Measurements from ENCODE around the gene LEF1. TPM values are rescaled to one million over a fixed set of nuclear protein-coding genes. Genes with fewer than 3 reads are reported as not detected.

The LEF1 gene
- total and polyA plus RNA-seq, 9 of the 15 experiments (the other 6 are each of a cell fraction or from before 2014, with no cell fraction given): 15.1 to 81.1 (median 29.7) TPM

- TF ChIP-seq RCOR1 (IDR thresholded peaks at IDR 0.05; ENCODE audit: borderline replicate concordance in 1 of 2, low read depth in 2 of 2, low read length in 2 of 2) (0 out of 4 replicates have a peak, but pooled peaks of 1 of the 2 experiments have one; percentile 11), CEBPB (tag; IDR thresholded peaks at IDR 0.05) (no peak)
- TF ChIP-seq, protein P1, sequence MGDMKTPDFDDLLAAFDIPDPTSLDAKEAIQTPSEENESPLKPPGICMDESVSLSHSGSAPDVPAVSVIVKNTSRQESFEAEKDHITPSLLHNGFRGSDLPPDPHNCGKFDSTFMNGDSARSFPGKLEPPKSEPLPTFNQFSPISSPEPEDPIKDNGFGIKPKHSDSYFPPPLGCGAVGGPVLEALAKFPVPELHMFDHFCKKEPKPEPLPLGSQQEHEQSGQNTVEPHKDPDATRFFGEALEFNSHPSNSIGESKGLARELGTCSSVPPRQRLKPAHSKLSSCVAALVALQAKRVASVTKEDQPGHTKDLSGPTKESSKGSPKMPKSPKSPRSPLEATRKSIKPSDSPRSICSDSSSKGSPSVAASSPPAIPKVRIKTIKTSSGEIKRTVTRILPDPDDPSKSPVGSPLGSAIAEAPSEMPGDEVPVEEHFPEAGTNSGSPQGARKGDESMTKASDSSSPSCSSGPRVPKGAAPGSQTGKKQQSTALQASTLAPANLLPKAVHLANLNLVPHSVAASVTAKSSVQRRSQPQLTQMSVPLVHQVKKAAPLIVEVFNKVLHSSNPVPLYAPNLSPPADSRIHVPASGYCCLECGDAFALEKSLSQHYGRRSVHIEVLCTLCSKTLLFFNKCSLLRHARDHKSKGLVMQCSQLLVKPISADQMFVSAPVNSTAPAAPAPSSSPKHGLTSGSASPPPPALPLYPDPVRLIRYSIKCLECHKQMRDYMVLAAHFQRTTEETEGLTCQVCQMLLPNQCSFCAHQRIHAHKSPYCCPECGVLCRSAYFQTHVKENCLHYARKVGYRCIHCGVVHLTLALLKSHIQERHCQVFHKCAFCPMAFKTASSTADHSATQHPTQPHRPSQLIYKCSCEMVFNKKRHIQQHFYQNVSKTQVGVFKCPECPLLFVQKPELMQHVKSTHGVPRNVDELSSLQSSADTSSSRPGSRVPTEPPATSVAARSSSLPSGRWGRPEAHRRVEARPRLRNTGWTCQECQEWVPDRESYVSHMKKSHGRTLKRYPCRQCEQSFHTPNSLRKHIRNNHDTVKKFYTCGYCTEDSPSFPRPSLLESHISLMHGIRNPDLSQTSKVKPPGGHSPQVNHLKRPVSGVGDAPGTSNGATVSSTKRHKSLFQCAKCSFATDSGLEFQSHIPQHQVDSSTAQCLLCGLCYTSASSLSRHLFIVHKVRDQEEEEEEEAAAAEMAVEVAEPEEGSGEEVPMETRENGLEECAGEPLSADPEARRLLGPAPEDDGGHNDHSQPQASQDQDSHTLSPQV (IDR thresholded peaks at IDR 0.05): 0 out of 2 replicates have a peak, but pooled peaks have one; percentile 21
These were observed 60.9 kb downstream of the LEF1 start (continued) for GRCh38 chr4:108107729-108108382.

- no TSS peak for BruUV-seq (replicated peaks)
- Histone ChIP-seq H2AFZ (ENCODE audit: low read depth, low read length) (peak overlapping the region; percentile 68; the same call in 1 of the 2 replicates), H3K9me3 (replicated peaks; ENCODE audit: control insufficient read depth, insufficient read depth, low read depth, low read length) (no peaks in the 10 kb centered on the region), H3K36me3 (ENCODE audit: control insufficient read depth, insufficient read depth, low read length) (no peaks in the 10 kb centered on the region; the same call in 2 of the 3 replicates), H3K79me2 (ENCODE audit: control insufficient read depth, insufficient read depth, low read length) (peaks cover 6% of the 10 kb centered on the region; the same call in 2 of the 3 replicates), H3K9me1 (ENCODE audit: control insufficient read depth, insufficient read depth, low read length) (no peaks in the 10 kb centered on the region), H3K9ac (ENCODE audit: insufficient read depth in 1 of 2, low read depth in 2 of 2, low read length in 2 of 2) (no peak overlapping the region), H3K27ac (ENCODE audit: extremely low read depth, low read depth, low read length) (0 out of 3 replicates have a peak overlapping the region, but pooled peaks have one; percentile 51), H3K4me1 (replicated peaks in 1 of 2; ENCODE audit: control insufficient read depth in 2 of 2, insufficient read depth in 2 of 2, low read length in 2 of 2) (peaks cover 0 to 17% of the 10 kb centered on the region in 2 experiments; a peak in 4 of 5 replicates), H4K20me1 (replicated peaks; ENCODE audit: control insufficient read depth, insufficient read depth, low read length) (no peaks in the 10 kb centered on the region), H3K4me2 (ENCODE audit: insufficient read depth, low read length) (no peak overlapping the region), H3K27me3 (ENCODE audit: control insufficient read depth in 2 of 2, insufficient read depth in 2 of 2, low read length in 2 of 2) (no peaks in the 10 kb centered on the region), H3K4me3 (no peak overlapping the region)
- ChIA-PET CTCF (ENCODE audit: low intra/inter-chr PET ratio) (no interaction called here), POLR2A (interaction anchor here (0.6 to 1.6 kb wide), 2 partner anchors 37 to 323 kb away, joined by 3 to 4 read pairs; no protein-coding TSS in a partner anchor)
- in situ Hi-C loops (cut with MboI): no loop called here
- intact Hi-C loops (cut with micrococcal nuclease): no loop called here
- DNase-seq (ENCODE audit: extremely low read depth in 1 of 4, low spot score in 3 of 4) (no peak), FAIRE-seq (no peak), ATAC-seq (no peak)
- WGBS (ENCODE audit: insufficient coverage, low coverage, missing lambda C conversion rate): 28% methylated on average over 3 of the region's 4 CpGs
- no peak for TF ChIP-seq PHF20 (IDR thresholded peaks at IDR 0.05; ENCODE audit: partially characterized antibody)
- TF ChIP-seq, protein P2, sequence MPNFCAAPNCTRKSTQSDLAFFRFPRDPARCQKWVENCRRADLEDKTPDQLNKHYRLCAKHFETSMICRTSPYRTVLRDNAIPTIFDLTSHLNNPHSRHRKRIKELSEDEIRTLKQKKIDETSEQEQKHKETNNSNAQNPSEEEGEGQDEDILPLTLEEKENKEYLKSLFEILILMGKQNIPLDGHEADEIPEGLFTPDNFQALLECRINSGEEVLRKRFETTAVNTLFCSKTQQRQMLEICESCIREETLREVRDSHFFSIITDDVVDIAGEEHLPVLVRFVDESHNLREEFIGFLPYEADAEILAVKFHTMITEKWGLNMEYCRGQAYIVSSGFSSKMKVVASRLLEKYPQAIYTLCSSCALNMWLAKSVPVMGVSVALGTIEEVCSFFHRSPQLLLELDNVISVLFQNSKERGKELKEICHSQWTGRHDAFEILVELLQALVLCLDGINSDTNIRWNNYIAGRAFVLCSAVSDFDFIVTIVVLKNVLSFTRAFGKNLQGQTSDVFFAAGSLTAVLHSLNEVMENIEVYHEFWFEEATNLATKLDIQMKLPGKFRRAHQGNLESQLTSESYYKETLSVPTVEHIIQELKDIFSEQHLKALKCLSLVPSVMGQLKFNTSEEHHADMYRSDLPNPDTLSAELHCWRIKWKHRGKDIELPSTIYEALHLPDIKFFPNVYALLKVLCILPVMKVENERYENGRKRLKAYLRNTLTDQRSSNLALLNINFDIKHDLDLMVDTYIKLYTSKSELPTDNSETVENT (CRISPR knock-in tag; IDR thresholded peaks at IDR 0.05): no peak
- no peak for TF ChIP-seq ARNT (IDR thresholded peaks at IDR 0.05)
- no peak for TF ChIP-seq NCOA6 (IDR thresholded peaks at IDR 0.05)
- no peak for TF ChIP-seq ZNF143 (CRISPR knock-in tag; IDR thresholded peaks at IDR 0.05)
- TF ChIP-seq HMGN3 (IDR thresholded peaks at IDR 0.05; ENCODE audit: borderline replicate concordance, extremely low read depth, insufficient read length, low read depth, low read length): no peak
- no peak for TF ChIP-seq STAT5A (IDR thresholded peaks at IDR 0.05; ENCODE audit: borderline replicate concordance, low read length)
- TF ChIP-seq ZSCAN32 (CRISPR knock-in tag; IDR thresholded peaks at IDR 0.05): no peak
- TF ChIP-seq, protein P3, sequence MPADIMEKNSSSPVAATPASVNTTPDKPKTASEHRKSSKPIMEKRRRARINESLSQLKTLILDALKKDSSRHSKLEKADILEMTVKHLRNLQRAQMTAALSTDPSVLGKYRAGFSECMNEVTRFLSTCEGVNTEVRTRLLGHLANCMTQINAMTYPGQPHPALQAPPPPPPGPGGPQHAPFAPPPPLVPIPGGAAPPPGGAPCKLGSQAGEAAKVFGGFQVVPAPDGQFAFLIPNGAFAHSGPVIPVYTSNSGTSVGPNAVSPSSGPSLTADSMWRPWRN (IDR thresholded peaks at IDR 0.05; ENCODE audit: low read depth): no peak
- TF ChIP-seq TBP (optimal IDR thresholded peaks at IDR 0.05; ENCODE audit: low read depth, low read length): no peak
- no peak for TF ChIP-seq NR2F6 (CRISPR knock-in tag; IDR thresholded peaks at IDR 0.05)
These were observed 61.6 kb downstream of the LEF1 start for GRCh38 chr4:108107101-108107500.

All from K562 (cell line).